ENCODE measurements around the gene DGLUCY.
"Not testable (repeated sequence)": the region's sequence is repeated elsewhere in the genome, so short reads cannot be mapped to it uniquely, and the experiment has no call there.

Gene DGLUCY

GRCh38 chr14:91170504-91171121 lies 56.7 kb downstream of the DGLUCY start:
- no peak for FAIRE-seq

DNA sequence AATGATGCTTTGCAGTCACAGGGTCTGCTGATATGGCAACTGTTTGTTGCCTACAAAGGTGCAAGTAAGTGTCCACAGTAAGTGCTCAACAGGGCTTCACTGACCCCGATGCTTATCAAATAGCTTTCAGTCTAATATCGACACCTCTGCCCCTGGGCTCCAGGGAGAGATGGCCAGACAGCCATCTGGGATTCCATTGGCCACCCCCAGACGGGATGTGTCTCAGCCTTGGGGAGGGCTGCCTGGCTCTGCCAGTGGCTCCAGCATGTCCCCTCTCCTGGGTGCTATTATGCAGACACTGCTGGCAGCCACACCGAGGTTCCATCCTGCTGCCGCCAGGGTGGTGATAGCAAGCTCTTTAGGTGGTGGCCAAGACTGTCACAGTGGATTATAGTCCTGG lies 57.4 kb downstream of the DGLUCY start:
- FAIRE-seq = no peak

- no peak for FAIRE-seq
Observed at GRCh38 chr14:91173221-91173670, 59.4 kb downstream of the DGLUCY start.

DNA sequence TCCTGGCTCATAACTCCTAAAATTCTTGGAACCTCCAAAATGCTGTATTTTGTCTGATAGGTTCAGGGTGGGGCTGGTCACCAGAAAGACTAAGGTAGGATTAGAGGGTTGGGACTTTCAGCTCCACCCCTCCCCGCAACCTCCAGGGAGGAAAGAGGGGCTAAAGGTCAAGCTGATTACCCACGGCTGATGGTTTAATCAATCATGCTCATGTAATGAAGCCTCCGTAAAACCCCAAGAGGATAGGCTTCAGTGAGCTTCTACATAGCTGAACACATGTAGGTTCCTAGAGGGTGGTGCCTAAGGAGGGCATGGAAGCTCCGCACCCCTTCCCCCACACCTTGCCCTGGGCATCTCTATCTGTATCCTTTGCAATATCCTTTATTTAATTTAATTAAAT lies 60.0 kb downstream of the DGLUCY start:
- no peak for FAIRE-seq

- FAIRE-seq = no peak
Observed at GRCh38 chr14:91175291-91176201, 61.7 kb downstream of the DGLUCY start.

DNA sequence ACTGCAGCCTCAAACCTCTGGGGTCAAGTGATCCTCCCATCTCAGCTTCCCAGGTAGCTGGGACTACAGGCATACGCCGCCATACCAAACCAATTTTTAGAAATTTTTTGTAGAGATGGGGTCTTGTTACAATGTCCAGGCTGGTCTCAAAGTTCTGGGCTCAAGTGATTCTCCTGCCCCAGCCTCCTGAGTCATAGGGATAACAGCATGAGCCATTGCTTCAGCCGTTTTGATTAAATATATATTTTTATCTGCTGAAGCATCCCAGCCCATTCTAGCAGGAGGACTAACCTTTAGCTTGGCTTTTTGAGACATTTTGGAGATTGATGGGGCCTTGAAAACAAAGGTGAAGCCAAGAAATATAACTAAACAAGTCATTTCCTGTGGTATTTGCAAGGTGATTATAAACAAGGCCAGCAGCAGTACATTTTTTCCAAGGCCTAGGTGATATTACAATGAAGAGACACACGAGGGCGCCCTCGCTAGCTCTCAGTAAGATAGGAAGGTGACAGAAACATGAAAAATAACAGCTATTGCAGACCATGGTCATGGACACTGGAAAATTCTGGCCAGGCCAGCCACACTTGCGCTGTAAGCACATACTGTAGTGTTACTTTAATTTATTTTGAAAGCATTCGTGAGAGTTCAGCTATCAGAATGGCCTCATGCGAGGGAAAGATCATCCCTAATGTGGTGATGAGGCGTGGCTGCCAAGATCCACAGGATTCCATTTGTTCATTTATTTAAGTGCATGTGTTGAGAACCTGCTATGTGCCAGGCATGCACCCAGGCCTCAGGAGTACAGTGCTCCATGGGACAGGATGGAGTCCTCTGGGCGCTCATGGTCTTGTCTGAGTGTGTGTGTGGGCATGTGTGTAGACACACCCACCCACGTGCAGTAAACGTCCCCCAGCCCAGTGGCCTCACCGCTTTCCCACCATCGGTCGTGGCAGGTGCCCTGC lies 63.5 kb downstream of the DGLUCY start:
- FAIRE-seq = no peak

GRCh38 chr14:91180611-91181010 lies 66.7 kb downstream of the DGLUCY start:
- FAIRE-seq = no peak

GRCh38 chr14:91182753-91183152 lies 68.9 kb downstream of the DGLUCY start:
- FAIRE-seq = not testable (repeated sequence)

GRCh38 chr14:91184559-91184958 lies 70.7 kb downstream of the DGLUCY start:
- no peak for FAIRE-seq

- no peak for FAIRE-seq
Observed at GRCh38 chr14:91185721-91186120, 71.8 kb downstream of the DGLUCY start.

DNA sequence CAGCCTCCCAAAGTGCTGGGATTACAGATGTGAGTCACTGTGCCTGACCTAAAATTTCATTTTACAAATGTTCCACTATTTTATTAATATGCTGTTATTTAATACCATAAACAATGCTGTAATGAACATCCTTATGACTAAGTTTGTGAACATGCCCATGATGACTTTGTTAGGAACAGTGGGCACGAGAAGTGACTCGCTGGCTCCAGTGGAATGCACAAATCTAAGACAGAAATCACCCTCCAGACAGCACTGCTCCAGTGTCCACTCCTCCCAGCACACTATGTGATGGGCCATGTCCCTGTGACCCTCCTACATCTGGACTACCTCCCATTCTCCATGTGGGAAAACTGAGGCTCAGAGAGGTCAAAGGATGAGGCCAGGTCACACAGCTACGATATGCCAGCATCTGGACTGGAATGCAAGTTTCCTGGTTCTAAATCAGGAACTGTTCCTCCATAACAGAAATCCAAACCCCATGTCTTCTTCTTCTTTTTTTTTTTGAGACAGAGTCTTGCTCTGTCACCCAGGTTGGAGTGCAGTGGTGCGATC lies 72.7 kb downstream of the DGLUCY start:
- no peak for FAIRE-seq

GRCh38 chr14:91187271-91187670 lies 73.4 kb downstream of the DGLUCY start:
- no peak for FAIRE-seq

DNA sequence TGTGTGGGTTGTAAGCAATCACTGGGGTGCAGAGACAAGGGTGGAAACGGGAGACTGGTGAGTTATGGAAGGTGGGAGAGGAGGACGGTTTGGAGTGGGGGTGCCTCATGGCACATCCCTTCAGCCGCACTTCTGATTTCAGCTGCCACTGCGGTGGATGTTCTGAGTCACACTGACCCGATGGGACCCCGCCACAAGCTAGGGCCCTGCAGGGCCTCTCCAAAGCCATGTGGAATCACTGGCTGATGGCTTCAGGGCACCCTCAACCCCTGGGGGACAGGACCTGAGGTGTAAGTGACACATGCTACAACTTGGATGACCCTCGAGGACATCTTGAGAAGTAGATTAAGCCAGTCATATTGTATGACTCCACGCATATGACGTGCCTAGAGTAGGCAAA lies 77.0 kb downstream of the DGLUCY start:
- FAIRE-seq = no peak

DNA sequence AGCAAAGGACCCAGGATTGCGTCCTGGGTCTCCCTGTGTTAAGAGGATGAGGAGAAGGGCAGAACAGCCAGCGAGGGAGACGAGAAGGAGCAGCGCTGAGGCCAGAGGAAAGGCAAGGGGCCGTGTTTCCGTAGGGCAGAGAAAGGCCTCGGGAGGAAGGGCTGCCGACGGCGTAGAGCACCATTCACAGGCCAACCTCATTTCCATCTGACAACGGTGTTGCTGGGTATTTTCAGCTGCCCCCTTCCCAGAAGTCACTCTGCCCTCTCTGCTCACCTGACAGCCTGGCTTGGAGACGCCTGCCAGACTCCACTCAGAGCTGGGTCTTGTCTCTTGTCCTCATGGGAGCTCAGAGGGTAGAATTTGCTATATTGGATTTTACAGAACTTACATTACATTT lies 79.2 kb downstream of the DGLUCY start:
- FAIRE-seq = no peak

DNA sequence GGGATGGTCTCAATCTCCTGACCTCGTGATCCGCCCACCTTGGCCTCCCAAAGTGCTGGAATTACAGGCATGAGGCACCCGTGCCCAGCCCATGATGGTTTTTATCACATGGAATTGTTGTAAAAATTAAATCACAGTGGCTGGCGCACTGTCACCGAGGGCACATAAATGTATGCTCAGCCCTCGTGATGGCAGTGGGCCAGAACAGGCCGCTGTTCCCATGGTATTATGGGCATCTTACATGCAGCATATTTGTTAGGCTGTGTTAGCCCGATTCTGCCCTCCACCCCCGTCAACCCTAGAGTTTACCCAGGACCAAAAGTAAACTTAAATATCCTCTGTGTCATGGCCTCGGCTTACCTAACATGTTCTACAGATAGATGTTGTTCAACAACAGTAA lies 82.0 kb downstream of the DGLUCY start:
- no peak for FAIRE-seq

GRCh38 chr14:91197631-91198030 lies 83.8 kb downstream of the DGLUCY start:
- FAIRE-seq = no peak

GRCh38 chr14:91200802-91201201 lies 86.9 kb downstream of the DGLUCY start:
- FAIRE-seq = not testable (repeated sequence)

- no peak for FAIRE-seq
Observed at GRCh38 chr14:91202234-91202974, 88.5 kb downstream of the DGLUCY start.

DNA sequence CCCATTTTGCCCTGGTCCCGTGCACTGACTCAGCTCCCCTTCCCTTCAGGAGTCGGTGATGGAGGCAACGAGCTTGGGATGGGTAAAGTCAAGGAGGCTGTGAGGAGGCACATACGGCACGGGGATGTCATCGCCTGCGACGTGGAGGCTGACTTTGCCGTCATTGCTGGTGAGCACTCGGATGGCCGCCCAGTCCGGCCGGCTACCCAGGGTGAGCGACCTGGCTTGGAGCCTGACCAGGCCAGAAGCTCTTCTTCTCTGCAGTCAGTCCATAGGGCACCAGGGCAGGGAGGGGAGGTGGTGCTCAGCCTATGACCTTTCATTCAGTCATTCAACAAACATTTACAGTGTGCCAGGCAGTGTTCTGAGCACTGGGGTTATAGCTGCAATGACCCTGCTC lies 90.8 kb downstream of the DGLUCY start:
- FAIRE-seq = no peak

- FAIRE-seq = no peak
Observed at GRCh38 chr14:91205459-91205858, 91.6 kb downstream of the DGLUCY start.

DNA sequence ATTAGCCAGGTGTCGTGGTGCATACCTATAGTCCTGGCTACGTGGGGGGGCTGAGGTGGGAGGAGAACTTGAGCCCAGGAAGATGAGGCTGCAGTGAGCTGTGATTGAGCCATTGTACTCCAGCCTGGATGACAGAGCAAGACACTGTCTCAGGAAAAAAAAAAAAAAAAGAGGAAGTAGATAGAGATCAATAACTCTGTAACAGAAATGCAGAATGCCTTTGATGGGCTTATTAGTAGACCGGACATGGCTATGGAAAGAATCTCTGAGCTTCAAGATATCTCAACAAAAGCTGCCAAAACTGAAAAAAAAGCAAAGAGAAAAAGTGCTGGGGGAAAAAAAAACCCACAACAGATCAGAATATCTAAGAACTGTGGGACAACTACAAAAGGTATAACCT lies 93.1 kb downstream of the DGLUCY start:
- FAIRE-seq = no peak

DNA sequence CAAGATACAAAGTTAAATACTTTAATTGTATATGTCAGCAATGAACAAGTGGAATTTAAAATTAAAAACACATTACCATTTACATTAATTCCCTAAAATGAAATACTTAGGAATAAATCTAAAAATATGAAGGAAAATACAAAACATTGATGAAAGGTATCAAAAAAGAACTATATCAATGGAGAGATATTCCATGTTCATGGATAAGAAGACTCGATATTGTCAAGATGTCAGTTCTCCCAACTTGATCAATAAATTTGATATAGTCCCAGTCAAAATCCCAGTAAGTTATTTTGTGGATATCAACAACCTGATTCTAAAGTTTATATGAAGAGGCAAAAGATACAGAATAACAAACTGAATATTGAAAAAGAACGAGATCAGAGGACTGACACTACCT lies 97.1 kb downstream of the DGLUCY start:
- FAIRE-seq = no peak

All from endometrium (tissue), 2 donors.